Measurements from ENCODE around the gene CLEC19A. TPM values are rescaled to one million over a fixed set of nuclear protein-coding genes. Genes with fewer than 3 reads are reported as not detected.

Gene CLEC19A
- total RNA-seq, 1 donor from 2014 or later, result not detected

- DNase-seq (ENCODE audit: low spot score), result no peak
- Mint-ChIP-seq H3K27ac (ENCODE audit: unreplicated experiment) (no peak overlapping the region), H3K4me1 (ENCODE audit: unreplicated experiment) (no peaks in the 10 kb centered on the region), H3K9me3 (ENCODE audit: unreplicated experiment) (no peaks in the 10 kb centered on the region), H3K36me3 (ENCODE audit: low read depth, unreplicated experiment) (no peaks in the 10 kb centered on the region), H3K27me3 (ENCODE audit: unreplicated experiment) (no peaks in the 10 kb centered on the region), H3K4me3 (ENCODE audit: unreplicated experiment) (no peak overlapping the region)
- TF ChIP-seq CTCF (IDR thresholded peaks at IDR 0.05; ENCODE audit: unreplicated experiment), result no peak
Measured at GRCh38 chr16:19344980-19345379, 59.4 kb downstream of the CLEC19A start.

DNA sequence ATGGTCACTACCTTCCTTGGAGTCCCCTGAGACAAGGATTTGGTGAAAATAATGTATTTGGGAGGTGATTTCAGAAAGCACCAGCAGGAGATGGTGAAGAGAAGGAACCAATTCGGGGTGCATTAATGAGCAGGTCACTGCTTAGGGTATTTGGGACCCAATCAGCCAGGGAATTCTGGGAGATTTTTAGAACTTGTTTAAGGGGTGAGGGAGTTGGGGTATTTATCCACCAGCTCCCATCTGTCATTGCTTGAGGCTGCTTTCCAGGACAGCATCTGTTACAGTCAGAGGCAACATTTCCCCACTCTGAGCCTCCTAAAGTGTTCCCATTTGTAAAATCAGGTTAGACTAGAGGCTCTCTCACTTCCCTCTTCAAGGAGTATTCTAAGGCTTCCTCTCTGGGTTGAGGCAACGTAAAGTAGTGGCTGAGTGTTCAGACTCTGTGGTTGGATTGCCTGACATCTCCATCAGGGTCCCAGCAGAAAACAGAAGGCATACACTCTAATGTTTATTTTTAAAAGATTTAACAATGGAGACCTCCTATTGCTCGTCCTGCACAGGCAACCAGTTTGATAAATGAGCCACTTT is 60.9 kb downstream of the CLEC19A start:
- H3K27me3 Mint-ChIP-seq (ENCODE audit: unreplicated experiment), result no peaks in the 10 kb centered on the region
- H3K4me3 Mint-ChIP-seq (ENCODE audit: unreplicated experiment), result no peak overlapping the region
- no peak for DNase-seq (ENCODE audit: low spot score)
- no peaks in the 10 kb centered on the region for H3K9me3 Mint-ChIP-seq (ENCODE audit: unreplicated experiment)
- no peak overlapping the region for H3K27ac Mint-ChIP-seq (ENCODE audit: unreplicated experiment)
- H3K4me1 Mint-ChIP-seq (ENCODE audit: unreplicated experiment), result no peaks in the 10 kb centered on the region
- TF ChIP-seq CTCF (IDR thresholded peaks at IDR 0.05; ENCODE audit: unreplicated experiment), result no peak
- H3K36me3 Mint-ChIP-seq (ENCODE audit: low read depth, unreplicated experiment), result no peaks in the 10 kb centered on the region

DNA sequence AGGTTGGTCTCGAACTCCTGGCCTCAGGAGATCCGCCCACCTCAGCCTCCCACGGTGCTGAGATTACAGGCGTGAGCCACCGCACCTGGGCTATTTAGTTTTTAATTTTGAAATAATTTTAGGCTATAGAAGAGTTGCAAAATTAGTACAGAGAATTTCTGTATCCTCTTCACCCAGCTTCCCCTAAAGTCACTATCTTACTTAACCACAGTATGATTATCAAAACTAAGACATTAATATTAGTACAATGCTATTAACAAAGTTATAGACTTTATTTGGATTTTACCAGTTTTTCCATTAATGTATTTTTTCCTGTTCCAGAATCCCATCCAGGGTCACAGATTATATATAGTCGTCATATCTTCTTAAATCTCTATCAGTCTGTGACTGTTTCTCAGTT is 62.6 kb downstream of the CLEC19A start:
- Mint-ChIP-seq H3K36me3 (ENCODE audit: low read depth, unreplicated experiment) (no peaks in the 10 kb centered on the region), H3K4me1 (ENCODE audit: unreplicated experiment) (no peaks in the 10 kb centered on the region), H3K27me3 (ENCODE audit: unreplicated experiment) (no peaks in the 10 kb centered on the region), H3K9me3 (ENCODE audit: unreplicated experiment) (no peaks in the 10 kb centered on the region), H3K4me3 (ENCODE audit: unreplicated experiment) (no peak overlapping the region), H3K27ac (ENCODE audit: unreplicated experiment) (no peak overlapping the region)
- TF ChIP-seq CTCF (IDR thresholded peaks at IDR 0.05; ENCODE audit: unreplicated experiment), result no peak
- no peak for DNase-seq (ENCODE audit: low spot score)

DNA sequence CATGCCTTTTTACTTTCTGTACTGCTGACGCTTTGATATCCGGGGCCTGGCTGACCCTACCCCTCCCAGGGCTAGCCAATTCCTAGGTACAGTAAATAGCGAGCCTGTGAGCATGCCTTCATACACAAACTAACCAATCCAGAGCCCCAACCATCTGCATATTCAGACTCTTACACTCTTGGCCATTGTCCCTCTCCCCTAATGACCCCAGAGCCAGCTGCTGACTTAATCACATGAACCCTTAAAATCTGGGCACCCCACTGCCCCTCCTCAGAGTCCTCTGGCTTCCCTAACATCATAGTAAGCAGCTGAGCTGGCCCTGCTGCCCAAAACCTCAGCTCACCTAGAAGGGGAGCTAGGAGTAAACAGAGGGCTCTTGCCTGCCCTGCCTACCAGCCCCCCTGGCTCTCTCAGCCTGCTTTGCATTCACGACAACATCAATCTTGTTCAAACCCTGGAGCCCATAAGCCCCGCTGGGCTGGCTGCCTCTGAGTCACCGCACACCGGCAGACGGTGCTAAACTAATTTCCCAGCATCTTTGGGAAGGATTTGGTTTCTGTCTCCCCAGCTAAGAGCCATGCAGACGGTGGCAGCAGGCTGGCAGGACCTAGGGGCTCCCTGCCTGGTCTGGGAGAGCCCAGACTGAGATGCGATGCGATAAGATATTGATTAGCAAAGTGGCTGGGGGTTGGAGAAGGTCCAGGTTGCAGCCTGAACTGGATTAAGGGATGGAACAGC is 63.2 kb downstream of the CLEC19A start:
- Mint-ChIP-seq H3K36me3 (ENCODE audit: low read depth, unreplicated experiment) (no peaks in the 10 kb centered on the region), H3K27ac (ENCODE audit: unreplicated experiment) (no peak overlapping the region), H3K9me3 (ENCODE audit: unreplicated experiment) (no peaks in the 10 kb centered on the region), H3K4me1 (ENCODE audit: unreplicated experiment) (no peaks in the 10 kb centered on the region), H3K4me3 (ENCODE audit: unreplicated experiment) (no peak overlapping the region), H3K27me3 (ENCODE audit: unreplicated experiment) (no peaks in the 10 kb centered on the region)
- DNase-seq (ENCODE audit: low spot score), result no peak
- no peak for TF ChIP-seq CTCF (IDR thresholded peaks at IDR 0.05; ENCODE audit: unreplicated experiment)

- no peaks in the 10 kb centered on the region for H3K27me3 Mint-ChIP-seq (ENCODE audit: unreplicated experiment)
Measured at GRCh38 chr16:19354371-19354770, 68.8 kb downstream of the CLEC19A start.

More at GRCh38 chr16:19354371-19354770, 68.8 kb downstream of the CLEC19A start:
- TF ChIP-seq CTCF (IDR thresholded peaks at IDR 0.05; ENCODE audit: unreplicated experiment), result no peak
- Mint-ChIP-seq H3K36me3 (ENCODE audit: low read depth, unreplicated experiment) (no peaks in the 10 kb centered on the region), H3K4me3 (ENCODE audit: unreplicated experiment) (no peak overlapping the region), H3K27ac (ENCODE audit: unreplicated experiment) (no peak overlapping the region), H3K4me1 (ENCODE audit: unreplicated experiment) (no peaks in the 10 kb centered on the region), H3K9me3 (ENCODE audit: unreplicated experiment) (no peaks in the 10 kb centered on the region)
- DNase-seq (ENCODE audit: low spot score), result no peak
